Nephron progenitor cell (in vitro differentiated cells): ENCODE results near the gene KIF9.
"Not testable (repeated sequence)": the region's sequence is repeated elsewhere in the genome, so short reads cannot be mapped to it uniquely, and the experiment has no call there.

Experiments
- DNase-seq: peaks from one replicate; pipeline ENCODE4 v3.0.0; 2021
- H3K27ac Mint-ChIP-seq: 2 replicates; pipeline ENCODE4 v1.8.0; 2021; ENCODE audit warnings: mild to moderate bottlenecking, moderate library complexity, mixed read lengths
- H3K27me3 Mint-ChIP-seq: 2 replicates; pipeline ENCODE4 v1.8.0; 2021; ENCODE audit warnings: mild to moderate bottlenecking, low read depth, mixed read lengths; ENCODE audit not compliant: poor library complexity
- H3K36me3 Mint-ChIP-seq: 2 replicates; pipeline ENCODE4 v1.8.0; 2021; ENCODE audit warnings: low read depth, mixed read lengths
- H3K4me1 Mint-ChIP-seq: 2 replicates; pipeline ENCODE4 v1.8.0; 2021; ENCODE audit warnings: mixed read lengths
- H3K4me3 Mint-ChIP-seq: 2 replicates; pipeline ENCODE4 v1.8.0; 2021; ENCODE audit warnings: mild to moderate bottlenecking, moderate library complexity, mixed read lengths
- H3K9me3 Mint-ChIP-seq: 2 replicates; pipeline ENCODE4 v1.8.0; 2021; ENCODE audit warnings: mild to moderate bottlenecking, moderate library complexity, mixed read lengths
- CTCF ChIP-seq: fragments of 200-600 bp; sonication (generic); IDR thresholded peaks from 2 replicates; pipeline ENCODE4 v1.5.0; 2021; ENCODE audit warnings: antibody characterized with exemption

KIF9 gene

GRCh38 chr3:47282424-47283192 is at the start of gene KIF9, which contains the start of gene KLHL18:
KIF9 (minus strand) TSS chr3:47282799; CDS start chr3:47277374, 5,425 bp downstream.
KLHL18 (plus strand) TSS chr3:47282944; CDS start chr3:47282966, 22 bp downstream.
- H3K4me3 Mint-ChIP-seq = peak within 1 kb of the TSS; percentile 98
- H3K27ac Mint-ChIP-seq = peak within 1 kb of the TSS; percentile 100
- H3K9me3 Mint-ChIP-seq = no peaks in the 10 kb centered on the region
- H3K36me3 Mint-ChIP-seq = peaks cover 5% of the 10 kb centered on the region
- TF ChIP-seq CTCF = no peak
- H3K27me3 Mint-ChIP-seq = peaks cover 9% of the 10 kb centered on the region
- peaks cover 29% of the 10 kb centered on the region for H3K4me1 Mint-ChIP-seq
- peak; percentile 91 for DNase-seq

GRCh38 chr3:47324278-47324865 is 41.8 kb upstream of the KIF9 start:
- Mint-ChIP-seq H3K36me3 (peaks cover 50% of the 10 kb centered on the region), H3K4me3 (no peak overlapping the region), H3K27me3 (peaks cover 10% of the 10 kb centered on the region), H3K27ac (no peak overlapping the region), H3K9me3 (no peaks in the 10 kb centered on the region), H3K4me1 (no peaks in the 10 kb centered on the region)
- DNase-seq = peak; percentile 54
- peak; percentile 70 for TF ChIP-seq CTCF

- H3K36me3 Mint-ChIP-seq = peaks cover 43% of the 10 kb centered on the region
- no peak for TF ChIP-seq CTCF
- peaks cover 8% of the 10 kb centered on the region for H3K27me3 Mint-ChIP-seq
- H3K4me1 Mint-ChIP-seq = no peaks in the 10 kb centered on the region
- DNase-seq = no peak
- no peak overlapping the region for H3K4me3 Mint-ChIP-seq
- H3K27ac Mint-ChIP-seq = peak overlapping the region; percentile 53
- H3K9me3 Mint-ChIP-seq = no peaks in the 10 kb centered on the region
Observed at GRCh38 chr3:47323431-47324277, 41.1 kb upstream of the KIF9 start.

- Mint-ChIP-seq H3K27me3 (peaks cover 3% of the 10 kb centered on the region), H3K4me3 (no peak overlapping the region), H3K4me1 (peaks cover 2% of the 10 kb centered on the region), H3K9me3 (no peaks in the 10 kb centered on the region), H3K36me3 (peaks cover 27% of the 10 kb centered on the region), H3K27ac (no peak overlapping the region)
- no peak for TF ChIP-seq CTCF
- DNase-seq = no peak
Observed at GRCh38 chr3:47319956-47320355, 37.4 kb upstream of the KIF9 start.

GRCh38 chr3:47318916-47319315 is 36.3 kb upstream of the KIF9 start:
- DNase-seq = no peak
- no peak overlapping the region for H3K4me3 Mint-ChIP-seq
- no peak overlapping the region for H3K27ac Mint-ChIP-seq
- no peak for TF ChIP-seq CTCF
- H3K36me3 Mint-ChIP-seq = peaks cover 27% of the 10 kb centered on the region
- H3K27me3 Mint-ChIP-seq = peaks cover 3% of the 10 kb centered on the region
- H3K9me3 Mint-ChIP-seq = no peaks in the 10 kb centered on the region
- peaks cover 13% of the 10 kb centered on the region for H3K4me1 Mint-ChIP-seq

- not testable (repeated sequence) for H3K9me3 Mint-ChIP-seq, H3K27me3 Mint-ChIP-seq, H3K4me3 Mint-ChIP-seq, DNase-seq, H3K27ac Mint-ChIP-seq
- Mint-ChIP-seq H3K4me1 (peaks cover 14% of the 10 kb centered on the region), H3K36me3 (peaks cover 20% of the 10 kb centered on the region)
Observed at GRCh38 chr3:47316151-47316550, 33.6 kb upstream of the KIF9 start.
